ENCODE results near the gene CELSR1.

Gene CELSR1

DNA sequence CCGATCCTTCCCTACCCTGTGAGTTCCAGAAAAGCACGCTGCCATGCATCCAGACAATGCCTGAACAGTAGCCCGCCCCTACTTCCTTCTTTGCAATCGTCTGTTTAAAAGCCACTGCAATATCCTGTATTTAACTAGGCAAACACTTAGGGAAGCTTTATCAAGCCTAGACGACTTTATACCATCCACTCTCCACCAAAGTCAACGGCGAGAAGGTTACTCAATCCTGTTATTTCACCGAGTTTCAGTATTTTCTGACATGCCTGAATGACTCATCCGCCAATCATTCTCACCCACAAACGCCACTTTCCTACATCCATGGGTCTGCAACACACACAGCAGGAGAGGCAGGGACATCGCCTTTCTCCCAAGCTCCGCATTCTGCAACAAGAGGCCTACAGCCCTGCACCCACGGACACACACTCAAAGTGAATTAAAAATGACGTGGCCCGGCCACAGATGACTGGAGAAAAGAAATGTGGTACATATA, 9.3 kb downstream of the CELSR1 start:
- no peaks in the 10 kb centered on the region for H3K4me1 ChIP-seq (ENCODE audit: control insufficient read depth, insufficient read depth, low read length)
- DNase-seq (ENCODE audit: low read depth, low spot score) = no peak
- no CpG with 5 or more reads among the region's 15 CpGs for WGBS (ENCODE audit: insufficient coverage, insufficient read length)
- H3K36me3 ChIP-seq (ENCODE audit: control insufficient read depth, insufficient read depth, low read length) = no peaks in the 10 kb centered on the region
- no peak overlapping the region for H3K27ac ChIP-seq (ENCODE audit: low read length)
- H3K4me3 ChIP-seq (ENCODE audit: low read length) = no peak overlapping the region
- no peaks in the 10 kb centered on the region for H3K9me3 ChIP-seq (ENCODE audit: control insufficient read depth, insufficient read depth, low read length)
- H3K27me3 ChIP-seq (ENCODE audit: control insufficient read depth, insufficient read depth, low read length) = no peaks in the 10 kb centered on the region

DNA sequence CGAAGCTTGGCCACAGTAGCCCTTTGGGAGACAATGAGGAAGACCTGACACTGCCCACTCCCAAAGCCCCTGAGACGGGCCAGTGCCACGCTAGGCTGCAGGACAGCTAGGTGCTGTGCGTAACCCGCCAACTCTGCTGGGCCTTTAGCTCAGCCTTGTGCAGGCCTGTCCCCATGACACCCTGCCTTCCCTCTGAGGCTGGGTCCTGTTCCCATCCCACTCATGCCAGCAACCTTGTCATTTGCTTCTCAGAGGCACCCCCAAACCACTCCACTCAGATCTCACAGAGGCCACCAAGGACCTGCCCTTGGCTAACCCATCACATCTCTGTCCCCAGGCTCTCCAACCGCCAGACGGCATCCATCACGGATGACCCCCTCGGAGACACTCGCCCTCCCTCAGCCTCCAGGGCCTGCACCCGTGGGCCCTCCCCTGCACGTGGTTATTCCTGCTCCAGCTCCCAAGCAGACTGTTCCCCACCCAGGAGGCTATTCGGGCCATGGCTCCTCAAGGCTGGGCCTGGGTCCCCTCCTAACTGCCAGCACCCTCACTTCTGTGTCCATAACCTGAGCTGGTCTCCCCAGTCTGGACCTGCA, 11.1 kb downstream of the CELSR1 start:
- no peaks in the 10 kb centered on the region for H3K27me3 ChIP-seq (ENCODE audit: control insufficient read depth, insufficient read depth, low read length)
- no peak overlapping the region for H3K27ac ChIP-seq (ENCODE audit: low read length)
- no peaks in the 10 kb centered on the region for H3K36me3 ChIP-seq (ENCODE audit: control insufficient read depth, insufficient read depth, low read length)
- 0 out of 2 replicates have a peak, but pooled peaks cover 1% of the 10 kb centered on the region for H3K4me1 ChIP-seq (ENCODE audit: control insufficient read depth, insufficient read depth, low read length)
- no peak overlapping the region for H3K4me3 ChIP-seq (ENCODE audit: low read length)
- DNase-seq (ENCODE audit: low read depth, low spot score) = no peak
- no CpG with 5 or more reads among the region's 13 CpGs for whole genome bisulfite sequencing (ENCODE audit: insufficient coverage, insufficient read length)
- no peaks in the 10 kb centered on the region for H3K9me3 ChIP-seq (ENCODE audit: control insufficient read depth, insufficient read depth, low read length)

DNA sequence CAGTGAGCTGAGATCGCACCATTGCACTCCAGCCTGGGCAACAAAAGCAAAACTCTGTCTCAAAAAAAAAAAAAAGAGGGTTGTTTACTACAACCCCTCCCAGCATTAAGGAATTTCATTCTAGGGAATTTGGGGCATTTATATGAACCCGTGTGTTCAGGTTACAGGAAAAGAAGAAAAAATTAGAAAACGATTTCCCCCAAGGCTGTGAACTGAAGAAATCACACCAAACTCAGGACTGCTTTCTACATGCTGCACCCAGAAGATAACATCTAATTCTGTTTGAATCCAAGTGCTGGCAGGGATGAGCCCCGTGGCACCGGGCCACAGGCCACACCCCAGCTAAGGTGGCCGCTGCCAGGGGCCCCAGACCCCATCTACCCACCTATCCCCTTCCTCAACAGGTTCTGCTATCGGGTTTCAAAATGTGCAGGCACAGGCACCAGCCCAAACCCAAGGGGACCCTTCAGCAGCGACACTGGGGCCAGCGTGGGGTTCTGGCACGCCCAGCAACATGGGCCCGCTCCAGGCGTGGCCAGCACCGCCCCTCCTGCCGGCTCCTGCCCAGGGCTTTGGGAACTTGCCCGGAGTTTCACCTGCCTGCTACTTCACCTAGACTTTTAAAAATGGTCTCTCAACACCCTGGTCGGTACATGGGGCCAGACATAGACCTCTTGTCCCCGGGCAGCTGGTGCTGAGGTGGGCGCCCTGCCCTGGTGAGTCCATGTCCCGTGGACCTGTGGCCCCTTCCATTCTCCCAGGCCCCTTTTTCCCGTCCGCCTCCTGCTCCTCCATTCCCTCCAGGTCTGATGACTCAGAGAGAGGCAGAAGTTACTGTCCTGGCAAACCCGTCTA, 11.8 kb downstream of the CELSR1 start:
- no peaks in the 10 kb centered on the region for H3K27me3 ChIP-seq (ENCODE audit: control insufficient read depth, insufficient read depth, low read length)
- no peak overlapping the region for H3K27ac ChIP-seq (ENCODE audit: low read length)
- no peak overlapping the region for H3K4me3 ChIP-seq (ENCODE audit: low read length)
- WGBS (ENCODE audit: insufficient coverage, insufficient read length) = no CpG with 5 or more reads among the region's 22 CpGs
- H3K4me1 ChIP-seq (ENCODE audit: control insufficient read depth, insufficient read depth, low read length) = 0 out of 2 replicates have a peak, but pooled peaks cover 1% of the 10 kb centered on the region
- H3K9me3 ChIP-seq (ENCODE audit: control insufficient read depth, insufficient read depth, low read length) = no peaks in the 10 kb centered on the region
- DNase-seq (ENCODE audit: low read depth, low spot score) = no peak
- H3K36me3 ChIP-seq (ENCODE audit: control insufficient read depth, insufficient read depth, low read length) = no peaks in the 10 kb centered on the region

DNA sequence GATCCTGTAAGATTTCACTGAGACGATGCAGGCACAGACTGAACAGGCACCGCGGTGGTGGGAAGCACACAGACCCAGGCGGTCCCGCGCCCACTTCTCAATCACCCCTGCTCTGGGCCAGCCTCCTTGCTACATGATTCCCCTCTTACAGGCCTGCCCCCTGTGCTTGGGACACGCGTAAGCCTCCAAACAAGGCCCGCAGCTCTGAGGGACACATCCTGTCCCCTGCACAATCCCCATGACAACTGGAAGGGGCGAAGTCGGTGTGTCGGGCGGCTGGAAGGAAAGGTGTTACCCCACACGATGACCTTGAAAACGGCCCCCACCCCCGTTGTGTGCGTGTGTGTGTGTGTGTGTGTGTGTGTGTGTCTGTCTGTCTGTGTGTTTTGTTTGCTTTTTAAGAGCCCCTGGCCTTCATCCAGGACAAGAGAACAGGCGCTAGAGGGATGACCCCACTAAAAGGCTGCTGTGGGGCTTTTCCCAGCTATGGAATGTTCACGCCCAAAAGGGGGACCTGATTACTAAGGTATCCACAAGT, 13.1 kb downstream of the CELSR1 start:
- no peaks in the 10 kb centered on the region for H3K9me3 ChIP-seq (ENCODE audit: control insufficient read depth, insufficient read depth, low read length)
- no CpG with 5 or more reads among the region's 19 CpGs for WGBS (ENCODE audit: insufficient coverage, insufficient read length)
- H3K4me1 ChIP-seq (ENCODE audit: control insufficient read depth, insufficient read depth, low read length) = 0 out of 2 replicates have a peak, but pooled peaks cover 1% of the 10 kb centered on the region
- H3K27ac ChIP-seq (ENCODE audit: low read length) = no peak overlapping the region
- no peak overlapping the region for H3K4me3 ChIP-seq (ENCODE audit: low read length)
- H3K27me3 ChIP-seq (ENCODE audit: control insufficient read depth, insufficient read depth, low read length) = no peaks in the 10 kb centered on the region
- no peaks in the 10 kb centered on the region for H3K36me3 ChIP-seq (ENCODE audit: control insufficient read depth, insufficient read depth, low read length)
- DNase-seq (ENCODE audit: low read depth, low spot score) = no peak

DNA sequence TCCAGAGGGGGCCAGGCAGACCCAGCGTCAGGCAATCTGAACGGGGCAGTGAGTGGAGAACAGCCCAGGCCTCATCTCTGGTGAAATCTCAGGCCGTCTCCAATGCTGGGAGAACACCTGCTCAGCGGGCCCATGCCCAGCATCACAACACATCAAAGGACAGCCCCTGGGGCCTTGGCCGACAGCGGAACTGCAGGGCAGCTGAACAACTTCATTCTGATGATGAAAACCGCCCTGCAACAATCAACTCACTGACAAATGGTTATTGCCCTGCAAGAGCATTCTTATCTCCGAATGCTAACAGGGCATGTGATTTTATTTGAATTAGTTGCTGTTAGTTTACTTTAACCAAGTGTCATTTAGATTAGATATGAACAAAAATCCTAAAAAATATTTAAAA, 14.6 kb downstream of the CELSR1 start:
- no peak for DNase-seq (ENCODE audit: low read depth, low spot score)
- H3K27me3 ChIP-seq (ENCODE audit: control insufficient read depth, insufficient read depth, low read length) = no peaks in the 10 kb centered on the region
- 0 out of 2 replicates have a peak, but pooled peaks cover 1% of the 10 kb centered on the region for H3K4me1 ChIP-seq (ENCODE audit: control insufficient read depth, insufficient read depth, low read length)
- H3K36me3 ChIP-seq (ENCODE audit: control insufficient read depth, insufficient read depth, low read length) = no peaks in the 10 kb centered on the region
- no peak overlapping the region for H3K27ac ChIP-seq (ENCODE audit: low read length)
- H3K9me3 ChIP-seq (ENCODE audit: control insufficient read depth, insufficient read depth, low read length) = no peaks in the 10 kb centered on the region
- WGBS (ENCODE audit: insufficient coverage, insufficient read length) = no CpG with 5 or more reads among the region's 8 CpGs
- H3K4me3 ChIP-seq (ENCODE audit: low read length) = no peak overlapping the region

DNA sequence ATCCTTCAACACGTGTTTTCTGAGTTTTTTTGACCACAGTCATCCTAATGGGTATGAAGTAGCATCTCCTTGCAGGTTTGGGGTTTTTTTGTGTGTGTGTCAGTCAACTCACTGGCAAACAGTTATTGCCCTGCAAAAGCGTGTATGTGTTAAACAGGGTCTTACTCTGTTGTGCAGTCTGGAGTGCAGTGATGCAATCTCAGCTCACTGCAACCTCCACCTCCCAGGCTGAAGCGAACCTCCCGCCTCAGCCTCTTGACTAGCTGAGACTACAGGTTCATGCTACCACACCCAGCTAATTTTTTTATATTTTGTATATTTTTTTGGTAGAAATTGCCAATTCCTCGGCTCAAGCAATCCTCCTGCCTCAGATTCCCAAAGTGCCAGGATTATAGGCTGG, 15.4 kb downstream of the CELSR1 start:
- Histone ChIP-seq H3K27ac (ENCODE audit: low read length) (no peak overlapping the region), H3K9me3 (ENCODE audit: control insufficient read depth, insufficient read depth, low read length) (no peaks in the 10 kb centered on the region), H3K36me3 (ENCODE audit: control insufficient read depth, insufficient read depth, low read length) (no peaks in the 10 kb centered on the region), H3K4me3 (ENCODE audit: low read length) (no peak overlapping the region), H3K27me3 (ENCODE audit: control insufficient read depth, insufficient read depth, low read length) (no peaks in the 10 kb centered on the region), H3K4me1 (ENCODE audit: control insufficient read depth, insufficient read depth, low read length) (0 out of 2 replicates have a peak, but pooled peaks cover 1% of the 10 kb centered on the region)
- WGBS (ENCODE audit: insufficient coverage, insufficient read length) = no CpG with 5 or more reads among the region's 5 CpGs
- DNase-seq (ENCODE audit: low read depth, low spot score) = no peak

DNA sequence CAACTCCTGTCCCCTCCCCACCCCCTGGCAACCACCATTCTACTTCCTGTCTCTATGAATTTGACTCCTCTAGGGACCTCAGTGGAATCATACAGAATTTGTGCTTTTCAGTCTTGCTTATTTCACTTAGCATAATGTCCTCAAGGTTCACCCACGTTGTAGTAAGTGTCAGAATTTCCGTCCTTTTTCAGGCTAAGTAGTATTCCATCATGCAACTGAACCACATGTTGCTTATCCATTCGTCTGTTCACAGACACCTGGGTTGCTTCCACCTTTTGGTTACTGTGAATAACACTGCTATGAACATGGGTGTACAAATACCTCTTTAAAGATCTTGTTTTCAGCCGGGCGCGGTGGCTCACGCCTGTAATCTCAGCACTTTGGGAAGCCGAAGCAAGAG, 16.5 kb downstream of the CELSR1 start:
- Histone ChIP-seq H3K27ac (ENCODE audit: low read length) (no peak overlapping the region), H3K9me3 (ENCODE audit: control insufficient read depth, insufficient read depth, low read length) (no peaks in the 10 kb centered on the region), H3K4me3 (ENCODE audit: low read length) (no peak overlapping the region), H3K4me1 (ENCODE audit: control insufficient read depth, insufficient read depth, low read length) (0 out of 2 replicates have a peak, but pooled peaks cover 1% of the 10 kb centered on the region), H3K36me3 (ENCODE audit: control insufficient read depth, insufficient read depth, low read length) (no peaks in the 10 kb centered on the region), H3K27me3 (ENCODE audit: control insufficient read depth, insufficient read depth, low read length) (no peaks in the 10 kb centered on the region)
- no CpG with 5 or more reads among the region's 8 CpGs for WGBS (ENCODE audit: insufficient coverage, insufficient read length)
- no peak for DNase-seq (ENCODE audit: low read depth, low spot score)

DNA sequence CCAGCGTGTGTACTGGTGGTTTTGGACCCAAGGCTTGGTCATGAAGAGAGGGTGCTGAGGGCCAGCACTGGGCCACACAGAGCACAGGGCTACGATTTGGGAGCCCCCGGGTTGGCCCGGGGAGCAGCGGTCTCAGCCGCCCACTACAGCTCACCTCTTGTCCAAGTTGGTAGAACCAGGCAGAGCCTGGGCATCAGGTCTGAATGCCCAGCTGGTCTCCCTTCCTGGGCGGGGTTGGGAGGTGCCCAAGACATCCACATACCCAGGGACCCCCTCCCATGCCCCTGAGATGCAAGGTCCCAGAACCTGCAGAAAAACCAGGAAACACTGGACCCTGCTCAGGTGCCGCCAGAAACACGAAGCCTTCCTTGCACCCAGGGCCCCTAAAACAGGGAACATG, 18.0 kb downstream of the CELSR1 start:
- WGBS (ENCODE audit: insufficient coverage, insufficient read length) = no CpG with 5 or more reads among the region's 9 CpGs
- H3K27me3 ChIP-seq (ENCODE audit: control insufficient read depth, insufficient read depth, low read length) = no peaks in the 10 kb centered on the region
- DNase-seq (ENCODE audit: low read depth, low spot score) = no peak
- H3K27ac ChIP-seq (ENCODE audit: low read length) = no peak overlapping the region
- H3K36me3 ChIP-seq (ENCODE audit: control insufficient read depth, insufficient read depth, low read length) = no peaks in the 10 kb centered on the region
- no peaks in the 10 kb centered on the region for H3K9me3 ChIP-seq (ENCODE audit: control insufficient read depth, insufficient read depth, low read length)
- H3K4me3 ChIP-seq (ENCODE audit: low read length) = no peak overlapping the region
- peaks cover 4% of the 10 kb centered on the region; the same call in 1 of the 2 replicates for H3K4me1 ChIP-seq (ENCODE audit: control insufficient read depth, insufficient read depth, low read length)

DNA sequence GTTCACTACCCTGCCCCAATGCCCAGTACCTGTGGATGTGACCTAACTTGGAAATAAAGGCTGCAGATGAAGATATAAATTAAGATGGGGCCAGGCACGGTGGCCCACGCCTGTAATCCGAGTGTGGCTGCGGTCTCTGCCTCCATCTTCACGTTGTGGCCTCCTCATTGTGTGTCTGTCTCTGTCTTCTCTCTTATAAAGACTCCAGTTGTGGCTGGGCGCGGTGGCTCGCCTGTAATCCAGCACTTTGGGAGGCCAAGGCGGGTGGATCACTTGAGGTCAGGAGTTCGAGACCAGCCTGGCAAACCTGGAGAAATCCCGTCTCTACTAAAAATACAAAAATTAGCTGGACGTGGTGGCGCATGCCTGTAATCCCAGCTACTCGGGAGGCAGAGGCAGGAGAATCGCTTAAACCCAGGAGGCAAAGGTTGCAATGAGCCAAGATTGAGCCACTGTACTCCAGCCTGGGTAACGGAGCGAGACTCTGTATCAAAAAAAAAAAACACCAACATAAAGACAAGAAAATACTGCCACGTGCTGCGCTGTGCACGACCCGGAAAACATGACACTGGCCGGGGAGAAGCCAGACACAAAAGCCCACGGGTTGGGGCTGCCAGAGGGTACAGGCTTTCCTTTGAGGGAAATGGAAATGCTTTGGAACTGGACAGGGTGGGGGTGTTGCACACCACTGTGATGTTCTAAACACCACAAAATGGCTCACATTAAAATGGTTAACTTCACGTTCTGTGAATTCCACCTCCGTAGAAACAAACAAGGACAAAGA, 18.7 kb downstream of the CELSR1 start:
- DNase-seq (ENCODE audit: low read depth, low spot score) = no peak
- Histone ChIP-seq H3K4me3 (ENCODE audit: low read length) (no peak overlapping the region), H3K36me3 (ENCODE audit: control insufficient read depth, insufficient read depth, low read length) (no peaks in the 10 kb centered on the region), H3K27ac (ENCODE audit: low read length) (no peak overlapping the region), H3K9me3 (ENCODE audit: control insufficient read depth, insufficient read depth, low read length) (no peaks in the 10 kb centered on the region), H3K4me1 (ENCODE audit: control insufficient read depth, insufficient read depth, low read length) (peaks cover 4% of the 10 kb centered on the region; the same call in 1 of the 2 replicates), H3K27me3 (ENCODE audit: control insufficient read depth, insufficient read depth, low read length) (no peaks in the 10 kb centered on the region)
- no CpG with 5 or more reads among the region's 25 CpGs for WGBS (ENCODE audit: insufficient coverage, insufficient read length)

DNA sequence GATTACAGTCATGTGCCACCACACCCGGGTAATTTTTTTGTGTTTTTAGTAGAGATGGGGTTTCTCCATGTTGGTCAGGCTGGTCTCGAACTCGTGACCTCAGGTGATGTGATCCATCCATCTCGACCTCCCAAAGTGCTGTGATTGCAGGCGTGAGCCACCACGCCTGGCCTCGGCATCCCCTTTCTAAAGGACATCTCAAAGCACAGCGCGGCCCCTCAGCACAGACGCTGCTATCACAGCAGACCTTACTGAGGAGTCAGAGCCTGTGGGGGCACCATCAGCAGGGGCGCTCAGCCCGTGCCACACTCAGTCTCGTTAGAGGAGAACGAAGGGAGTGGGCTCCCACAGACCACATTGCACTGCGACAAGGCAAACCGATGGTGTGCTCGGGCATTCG, 19.4 kb downstream of the CELSR1 start:
- no peak overlapping the region for H3K27ac ChIP-seq (ENCODE audit: low read length)
- no peaks in the 10 kb centered on the region for H3K27me3 ChIP-seq (ENCODE audit: control insufficient read depth, insufficient read depth, low read length)
- WGBS (ENCODE audit: insufficient coverage, insufficient read length) = no CpG with 5 or more reads among the region's 18 CpGs

More for the DNA sequence above, 19.4 kb downstream of the CELSR1 start:
- Histone ChIP-seq H3K36me3 (ENCODE audit: control insufficient read depth, insufficient read depth, low read length) (no peaks in the 10 kb centered on the region; the same call in 1 of the 2 replicates), H3K9me3 (ENCODE audit: control insufficient read depth, insufficient read depth, low read length) (no peaks in the 10 kb centered on the region), H3K4me1 (ENCODE audit: control insufficient read depth, insufficient read depth, low read length) (peaks cover 4% of the 10 kb centered on the region; the same call in 1 of the 2 replicates), H3K4me3 (ENCODE audit: low read length) (no peak overlapping the region)
- DNase-seq (ENCODE audit: low read depth, low spot score) = no peak
